GM12864 (cell line): ENCODE results near the gene CAVIN2.

Experiments
- DNase-seq: peaks from one replicate; pipeline ENCODE4 v3.0.0-alpha.2; 2011; ENCODE audit warnings: low read depth
- H3K4me3 ChIP-seq: 2 replicates; pipeline ENCODE4 v1.5.1; 2011; ENCODE audit warnings: mild to moderate bottlenecking, low read depth, low read length, control low read depth
- CTCF ChIP-seq: IDR thresholded peaks from 2 replicates; pipeline ENCODE4 v1.5.1; 2011; ENCODE audit warnings: low read depth, mild to moderate bottlenecking, moderate library complexity, low read length, control low read depth, inconsistent platforms; ENCODE audit errors: missing control alignments

CAVIN2 gene

GRCh38 chr2:191846515-191847476, at the start of gene CAVIN2:
Gene CAVIN2, minus strand, starts transcription at chr2:191847088. Its CDS starts 163 bp downstream, at chr2:191846925.
- TF ChIP-seq CTCF: no peak
- DNase-seq: no peak
- no peak within 1 kb of the TSS for H3K4me3 ChIP-seq

- DNase-seq: no peak
These were observed 48.9 kb upstream of the CAVIN2 start for GRCh38 chr2:191895743-191896142.

GRCh38 chr2:191895195-191895594, 48.3 kb upstream of the CAVIN2 start:
- no peak for DNase-seq
- TF ChIP-seq CTCF: no peak
- H3K4me3 ChIP-seq: no peak overlapping the region

More at GRCh38 chr2:191895743-191896142, 48.9 kb upstream of the CAVIN2 start:
- no peak overlapping the region for H3K4me3 ChIP-seq
- no peak for TF ChIP-seq CTCF

GRCh38 chr2:191894681-191895147, 47.8 kb upstream of the CAVIN2 start:
- TF ChIP-seq CTCF: no peak
- H3K4me3 ChIP-seq: no peak overlapping the region
- no peak for DNase-seq

GRCh38 chr2:191892391-191892790, 45.5 kb upstream of the CAVIN2 start:
- H3K4me3 ChIP-seq: no peak overlapping the region
- no peak for TF ChIP-seq CTCF
- no peak for DNase-seq

- no peak for TF ChIP-seq CTCF
- DNase-seq: no peak
- H3K4me3 ChIP-seq: no peak overlapping the region
These were observed 44.8 kb upstream of the CAVIN2 start for GRCh38 chr2:191891656-191892055.
